Measurements from ENCODE around the gene TEX19.

TEX19 gene

GRCh38 chr17:82322526-82323453 lies 36.3 kb upstream of the TEX19 start:
- H3K4me3 ChIP-seq (ENCODE audit: extremely low read depth, insufficient read depth, low read length, poor library complexity, severe bottlenecking) = no peak overlapping the region
- no peaks in the 10 kb centered on the region for H3K9me3 ChIP-seq (ENCODE audit: control insufficient read depth, low read length)
- H3K36me3 ChIP-seq (ENCODE audit: control insufficient read depth, insufficient read depth, low read length) = no peaks in the 10 kb centered on the region
- WGBS, 2 experiments (ENCODE audit: insufficient coverage in 2 of 2) = 84 to 88% methylated on average over 11 to 18 of the region's 28 CpGs
- H3K4me1 ChIP-seq (ENCODE audit: control insufficient read depth, insufficient read depth, low read length, poor library complexity, severe bottlenecking) = no peaks in the 10 kb centered on the region
- no peak overlapping the region for H3K27ac ChIP-seq (ENCODE audit: low read depth, low read length, severe bottlenecking)

GRCh38 chr17:82323514-82324234 lies 35.4 kb upstream of the TEX19 start:
- no peaks in the 10 kb centered on the region for H3K9me3 ChIP-seq (ENCODE audit: control insufficient read depth, low read length)
- no peak overlapping the region for H3K4me3 ChIP-seq (ENCODE audit: extremely low read depth, insufficient read depth, low read length, poor library complexity, severe bottlenecking)
- H3K4me1 ChIP-seq (ENCODE audit: control insufficient read depth, insufficient read depth, low read length, poor library complexity, severe bottlenecking) = no peaks in the 10 kb centered on the region
- no peak overlapping the region for H3K27ac ChIP-seq (ENCODE audit: low read depth, low read length, severe bottlenecking)
- WGBS, 2 experiments (ENCODE audit: insufficient coverage in 2 of 2) = 79% methylated on average over 15 to 21 of the region's 21 CpGs
- H3K36me3 ChIP-seq (ENCODE audit: control insufficient read depth, insufficient read depth, low read length) = no peaks in the 10 kb centered on the region

- H3K4me1 ChIP-seq (ENCODE audit: control insufficient read depth, insufficient read depth, low read length, poor library complexity, severe bottlenecking) = no peaks in the 10 kb centered on the region
- no peak overlapping the region for H3K27ac ChIP-seq (ENCODE audit: low read depth, low read length, severe bottlenecking)
- no peaks in the 10 kb centered on the region for H3K36me3 ChIP-seq (ENCODE audit: control insufficient read depth, insufficient read depth, low read length)
- no peak overlapping the region for H3K4me3 ChIP-seq (ENCODE audit: extremely low read depth, insufficient read depth, low read length, poor library complexity, severe bottlenecking)
- 76 to 87% methylated on average over 10 to 18 of the region's 25 CpGs for WGBS, 2 experiments (ENCODE audit: insufficient coverage in 2 of 2)
- no peaks in the 10 kb centered on the region for H3K9me3 ChIP-seq (ENCODE audit: control insufficient read depth, low read length)
Measured at GRCh38 chr17:82324566-82325285, 34.3 kb upstream of the TEX19 start.

GRCh38 chr17:82325286-82326180 lies 33.5 kb upstream of the TEX19 start:
- H3K36me3 ChIP-seq (ENCODE audit: control insufficient read depth, insufficient read depth, low read length) = no peaks in the 10 kb centered on the region
- no peaks in the 10 kb centered on the region for H3K4me1 ChIP-seq (ENCODE audit: control insufficient read depth, insufficient read depth, low read length, poor library complexity, severe bottlenecking)
- no peak overlapping the region for H3K4me3 ChIP-seq (ENCODE audit: extremely low read depth, insufficient read depth, low read length, poor library complexity, severe bottlenecking)
- H3K9me3 ChIP-seq (ENCODE audit: control insufficient read depth, low read length) = no peaks in the 10 kb centered on the region
- no peak overlapping the region for H3K27ac ChIP-seq (ENCODE audit: low read depth, low read length, severe bottlenecking)
- WGBS, 2 experiments (ENCODE audit: insufficient coverage in 2 of 2) = 89 to 95% methylated on average over 17 to 28 of the region's 30 CpGs

- no peaks in the 10 kb centered on the region for H3K4me1 ChIP-seq (ENCODE audit: control insufficient read depth, insufficient read depth, low read length, poor library complexity, severe bottlenecking)
- no peaks in the 10 kb centered on the region for H3K9me3 ChIP-seq (ENCODE audit: control insufficient read depth, low read length)
- H3K27ac ChIP-seq (ENCODE audit: low read depth, low read length, severe bottlenecking) = no peak overlapping the region
- no peak overlapping the region for H3K4me3 ChIP-seq (ENCODE audit: extremely low read depth, insufficient read depth, low read length, poor library complexity, severe bottlenecking)
- 48 to 58% methylated on average over 14 of the region's 15 CpGs for WGBS, 2 experiments (ENCODE audit: insufficient coverage in 2 of 2)
- no peaks in the 10 kb centered on the region for H3K36me3 ChIP-seq (ENCODE audit: control insufficient read depth, insufficient read depth, low read length)
Measured at GRCh38 chr17:82327289-82327688, 31.8 kb upstream of the TEX19 start.

- no peaks in the 10 kb centered on the region for H3K4me1 ChIP-seq (ENCODE audit: control insufficient read depth, insufficient read depth, low read length, poor library complexity, severe bottlenecking)
- no peak overlapping the region for H3K4me3 ChIP-seq (ENCODE audit: extremely low read depth, insufficient read depth, low read length, poor library complexity, severe bottlenecking)
- 74 to 80% methylated on average over 4 to 8 of the region's 16 CpGs for WGBS, 2 experiments (ENCODE audit: insufficient coverage in 2 of 2)
- H3K36me3 ChIP-seq (ENCODE audit: control insufficient read depth, insufficient read depth, low read length) = no peaks in the 10 kb centered on the region
- H3K9me3 ChIP-seq (ENCODE audit: control insufficient read depth, low read length) = no peaks in the 10 kb centered on the region
- H3K27ac ChIP-seq (ENCODE audit: low read depth, low read length, severe bottlenecking) = no peak overlapping the region
Measured at GRCh38 chr17:82327757-82328140, 31.3 kb upstream of the TEX19 start.

- Histone ChIP-seq H3K9me3 (ENCODE audit: control insufficient read depth, low read length) (no peaks in the 10 kb centered on the region), H3K27ac (ENCODE audit: low read depth, low read length, severe bottlenecking) (no peak overlapping the region), H3K4me1 (ENCODE audit: control insufficient read depth, insufficient read depth, low read length, poor library complexity, severe bottlenecking) (no peaks in the 10 kb centered on the region), H3K36me3 (ENCODE audit: control insufficient read depth, insufficient read depth, low read length) (no peaks in the 10 kb centered on the region), H3K4me3 (ENCODE audit: extremely low read depth, insufficient read depth, low read length, poor library complexity, severe bottlenecking) (no peak overlapping the region)
- WGBS, 2 experiments (ENCODE audit: insufficient coverage in 2 of 2) = 69 to 78% methylated on average over 19 to 23 of the region's 28 CpGs
Measured at GRCh38 chr17:82328141-82328993, 30.7 kb upstream of the TEX19 start.

- 85 to 87% methylated on average over 12 to 15 of the region's 15 CpGs for WGBS, 2 experiments (ENCODE audit: insufficient coverage in 2 of 2)
- H3K9me3 ChIP-seq (ENCODE audit: control insufficient read depth, low read length) = no peaks in the 10 kb centered on the region
- H3K27ac ChIP-seq (ENCODE audit: low read depth, low read length, severe bottlenecking) = no peak overlapping the region
- no peaks in the 10 kb centered on the region for H3K4me1 ChIP-seq (ENCODE audit: control insufficient read depth, insufficient read depth, low read length, poor library complexity, severe bottlenecking)
- H3K36me3 ChIP-seq (ENCODE audit: control insufficient read depth, insufficient read depth, low read length) = no peaks in the 10 kb centered on the region
- no peak overlapping the region for H3K4me3 ChIP-seq (ENCODE audit: extremely low read depth, insufficient read depth, low read length, poor library complexity, severe bottlenecking)
Measured at GRCh38 chr17:82328994-82329507, 30.0 kb upstream of the TEX19 start.

- Histone ChIP-seq H3K9me3 (ENCODE audit: control insufficient read depth, low read length) (no peaks in the 10 kb centered on the region), H3K4me1 (ENCODE audit: control insufficient read depth, insufficient read depth, low read length, poor library complexity, severe bottlenecking) (peaks cover under 1% of the 10 kb centered on the region), H3K27ac (ENCODE audit: low read depth, low read length, severe bottlenecking) (no peak overlapping the region), H3K36me3 (ENCODE audit: control insufficient read depth, insufficient read depth, low read length) (no peaks in the 10 kb centered on the region), H3K4me3 (ENCODE audit: extremely low read depth, insufficient read depth, low read length, poor library complexity, severe bottlenecking) (no peak overlapping the region)
- WGBS, 2 experiments (ENCODE audit: insufficient coverage in 2 of 2) = 91% methylated on average over 10 to 19 of the region's 19 CpGs
Measured at GRCh38 chr17:82329683-82330321, 29.2 kb upstream of the TEX19 start.
